Large intestine (tissue), 3 donors: Measurements from ENCODE around the gene ARHGEF11. TPM values are rescaled to one million over a fixed set of nuclear protein-coding genes. Genes with fewer than 3 reads are reported as not detected.

Experiments used
- DNase-seq, 2 donors: peaks; one replicate each; pipeline versions ENCODE4 v3.0.0 to v3.0.0-alpha.2; 2013
- H3K27ac ChIP-seq: one replicate; pipeline ENCODE4 v1.5.1; 2013; ENCODE audit warnings: low read length
- H3K27me3 ChIP-seq: 2 replicates; pipeline ENCODE4 v1.6.1; 2013; ENCODE audit warnings: low read length; ENCODE audit not compliant: control insufficient read depth, insufficient read depth
- H3K36me3 ChIP-seq: 2 replicates; pipeline ENCODE4 v1.6.1; 2013; ENCODE audit warnings: low read length; ENCODE audit not compliant: control insufficient read depth, insufficient read depth
- H3K4me1 ChIP-seq: one replicate; pipeline ENCODE4 v1.6.1; 2013; ENCODE audit warnings: low read length; ENCODE audit not compliant: control insufficient read depth, insufficient read depth
- H3K4me3 ChIP-seq: one replicate; pipeline ENCODE4 v1.5.1; 2013; ENCODE audit warnings: low read length
- H3K9me3 ChIP-seq: one replicate; pipeline ENCODE4 v1.6.1; 2013; ENCODE audit warnings: mild to moderate bottlenecking, low read depth, low read length, moderate library complexity; ENCODE audit not compliant: control insufficient read depth
- WGBS: methylation state at CpG from one replicate; pipeline ENCODE4 v1.1.5; 2013; ENCODE audit warnings: low lambda C conversion rate; ENCODE audit not compliant: insufficient coverage; 5-methylcytosine and 5-hydroxymethylcytosine counted together
- polyA plus RNA-seq: library from polyadenylated mRNA; unstranded; fragments of 120-200 nt; gene quantifications from one replicate; pipeline ENCODE4 v1.2.1, GENCODE V29; 2013

ARHGEF11 gene
- polyA plus RNA-seq, 1 donor = 34.0 TPM

- H3K27ac ChIP-seq = no peak overlapping the region
- H3K4me3 ChIP-seq = no peak overlapping the region
- no peak for DNase-seq
- H3K36me3 ChIP-seq = peaks cover 99% of the 10 kb centered on the region
- H3K27me3 ChIP-seq = no peaks in the 10 kb centered on the region
- H3K4me1 ChIP-seq = no peaks in the 10 kb centered on the region
- WGBS = 100% methylated on average over 1 of the region's 11 CpGs
- H3K9me3 ChIP-seq = no peaks in the 10 kb centered on the region
Measured at GRCh38 chr1:156945881-156946661, 99.5 kb downstream of the ARHGEF11 start.

- no peaks in the 10 kb centered on the region for H3K27me3 ChIP-seq
- H3K9me3 ChIP-seq = no peaks in the 10 kb centered on the region
- H3K4me1 ChIP-seq = no peaks in the 10 kb centered on the region
- H3K4me3 ChIP-seq = no peak overlapping the region
- no peak overlapping the region for H3K27ac ChIP-seq
- WGBS = no CpG with 5 or more reads among the region's 8 CpGs
- H3K36me3 ChIP-seq = peaks cover 99% of the 10 kb centered on the region
- no peak for DNase-seq
Measured at GRCh38 chr1:156944848-156945247, 100.7 kb downstream of the ARHGEF11 start.

- no peak overlapping the region for H3K4me3 ChIP-seq
- H3K27ac ChIP-seq = no peak overlapping the region
- no peaks in the 10 kb centered on the region for H3K27me3 ChIP-seq
- no peak for DNase-seq
- peaks cover 99% of the 10 kb centered on the region for H3K36me3 ChIP-seq
- H3K9me3 ChIP-seq = no peaks in the 10 kb centered on the region
- WGBS = no CpG with 5 or more reads among the region's 1 CpG
- H3K4me1 ChIP-seq = no peaks in the 10 kb centered on the region
Measured at GRCh38 chr1:156944268-156944667, 101.3 kb downstream of the ARHGEF11 start.

GRCh38 chr1:156943756-156944155 is 101.8 kb downstream of the ARHGEF11 start:
- no peak overlapping the region for H3K27ac ChIP-seq
- no peak for DNase-seq
- H3K9me3 ChIP-seq = no peaks in the 10 kb centered on the region
- H3K4me3 ChIP-seq = no peak overlapping the region
- no peaks in the 10 kb centered on the region for H3K4me1 ChIP-seq
- no peaks in the 10 kb centered on the region for H3K27me3 ChIP-seq
- no CpG with 5 or more reads among the region's 3 CpGs for WGBS
- H3K36me3 ChIP-seq = peaks cover 99% of the 10 kb centered on the region

GRCh38 chr1:156942576-156942975 is 103.0 kb downstream of the ARHGEF11 start:
- no peaks in the 10 kb centered on the region for H3K4me1 ChIP-seq
- H3K9me3 ChIP-seq = no peaks in the 10 kb centered on the region
- peaks cover 99% of the 10 kb centered on the region for H3K36me3 ChIP-seq
- no peak for DNase-seq
- no peak overlapping the region for H3K4me3 ChIP-seq
- H3K27ac ChIP-seq = no peak overlapping the region
- H3K27me3 ChIP-seq = no peaks in the 10 kb centered on the region
- WGBS = no CpG with 5 or more reads among the region's 7 CpGs

- H3K4me1 ChIP-seq = no peaks in the 10 kb centered on the region
- no CpG with 5 or more reads among the region's 3 CpGs for whole genome bisulfite sequencing
- no peak overlapping the region for H3K4me3 ChIP-seq
- no peaks in the 10 kb centered on the region for H3K9me3 ChIP-seq
- peaks cover 99% of the 10 kb centered on the region for H3K36me3 ChIP-seq
- H3K27ac ChIP-seq = no peak overlapping the region
- no peak for DNase-seq
- H3K27me3 ChIP-seq = no peaks in the 10 kb centered on the region
Measured at GRCh38 chr1:156942176-156942575, 103.4 kb downstream of the ARHGEF11 start.

- Histone ChIP-seq H3K36me3 (peaks cover 99% of the 10 kb centered on the region), H3K4me1 (no peaks in the 10 kb centered on the region), H3K9me3 (no peaks in the 10 kb centered on the region), H3K27me3 (no peaks in the 10 kb centered on the region), H3K4me3 (no peak overlapping the region), H3K27ac (no peak overlapping the region)
- no peak for DNase-seq
- WGBS = no CpG with 5 or more reads among the region's 10 CpGs
Measured at GRCh38 chr1:156941675-156942074, 103.9 kb downstream of the ARHGEF11 start.

- Histone ChIP-seq H3K36me3 (peaks cover 96% of the 10 kb centered on the region), H3K4me3 (no peak overlapping the region), H3K27me3 (no peaks in the 10 kb centered on the region), H3K27ac (no peak overlapping the region), H3K4me1 (no peaks in the 10 kb centered on the region), H3K9me3 (no peaks in the 10 kb centered on the region)
- WGBS = no CpG with 5 or more reads among the region's 13 CpGs
- no peak for DNase-seq
Measured at GRCh38 chr1:156939786-156940334, 105.7 kb downstream of the ARHGEF11 start.

- no peak for DNase-seq
- WGBS = no CpG with 5 or more reads among the region's 7 CpGs
- Histone ChIP-seq H3K36me3 (peaks cover 94% of the 10 kb centered on the region), H3K4me3 (no peak overlapping the region), H3K4me1 (no peaks in the 10 kb centered on the region), H3K9me3 (no peaks in the 10 kb centered on the region), H3K27ac (no peak overlapping the region), H3K27me3 (no peaks in the 10 kb centered on the region)
Measured at GRCh38 chr1:156938813-156939212, 106.7 kb downstream of the ARHGEF11 start.

- Histone ChIP-seq H3K27ac (no peak overlapping the region), H3K4me1 (no peaks in the 10 kb centered on the region), H3K9me3 (no peaks in the 10 kb centered on the region), H3K4me3 (no peak overlapping the region), H3K27me3 (no peaks in the 10 kb centered on the region), H3K36me3 (peaks cover 89% of the 10 kb centered on the region)
- DNase-seq = no peak
- WGBS = no CpG with 5 or more reads among the region's 8 CpGs
Measured at GRCh38 chr1:156937883-156938282, 107.7 kb downstream of the ARHGEF11 start.
